ENCODE measurements around the gene ZCCHC24. TPM values are rescaled to one million over a fixed set of nuclear protein-coding genes. Genes with fewer than 3 reads are reported as not detected.

Gene ZCCHC24
- total and polyA plus RNA-seq, 2 of the 8 experiments (the other 6 are each of a cell fraction or from before 2014, with no cell fraction given), result 3.9 to 6.9 TPM

DNA sequence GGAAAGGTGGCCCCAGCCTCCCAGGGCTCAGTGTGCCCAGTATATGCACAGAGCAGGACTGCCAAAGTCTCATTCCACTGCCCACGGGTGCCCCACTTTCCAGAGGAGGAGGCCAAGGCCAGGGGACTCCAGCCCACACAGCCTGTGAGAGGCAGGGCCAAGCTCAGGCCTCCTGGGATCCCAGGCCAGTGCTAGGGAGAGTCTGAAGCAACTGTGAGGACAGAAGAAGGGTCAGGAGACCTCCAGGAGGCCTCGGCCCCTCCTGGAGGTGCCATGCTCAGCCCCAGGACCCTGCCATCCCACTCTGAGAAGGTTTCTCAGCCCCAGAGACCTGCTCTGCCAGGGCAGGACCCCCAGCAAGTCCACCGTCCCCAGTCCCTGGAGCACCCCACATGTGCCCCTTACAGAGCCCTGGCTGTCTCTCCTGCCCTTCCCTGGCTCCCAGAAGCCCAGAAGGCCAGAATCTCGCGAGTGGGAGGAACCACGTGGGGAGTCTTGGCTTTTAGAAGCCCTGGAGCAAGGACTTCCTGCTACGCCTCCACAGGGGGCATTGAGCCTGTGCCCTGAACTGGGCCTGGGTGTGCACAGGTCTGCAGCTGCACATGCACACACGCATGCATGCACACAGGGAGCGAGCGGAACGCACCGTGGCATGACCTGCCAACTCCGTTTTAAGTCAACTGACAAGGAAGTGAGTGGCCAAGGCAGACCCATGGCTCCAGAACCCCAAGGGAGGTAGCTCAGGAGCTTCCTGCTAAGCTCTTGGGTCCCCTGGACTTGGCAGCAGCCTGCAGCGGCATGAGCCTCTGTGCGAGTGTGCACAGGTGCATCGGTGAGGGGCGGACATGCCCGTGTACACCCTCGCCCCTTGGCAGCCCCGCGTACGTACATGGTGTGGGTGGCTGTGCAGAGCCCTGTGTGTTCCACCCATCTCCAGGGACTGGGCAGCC is 33.6 kb downstream of the ZCCHC24 start:
- no peak for TF ChIP-seq POLR2A (IDR thresholded peaks at IDR 0.05; ENCODE audit: control extremely low read depth in 1 of 2, low read depth in 2 of 2, low read length in 2 of 2)
- Histone ChIP-seq H2AFZ (ENCODE audit: low read length) (no peak overlapping the region), H3K4me3 (ENCODE audit: extremely low read depth in 1 of 4, insufficient read depth in 2 of 4, low read depth in 3 of 4, low read length in 4 of 4) (no peak overlapping the region), H3K79me1 (ENCODE audit: low read depth, low read length) (no peaks in the 10 kb centered on the region), H2BK5ac (ENCODE audit: low read depth, low read length) (no peak overlapping the region), H2BK12ac (ENCODE audit: low read depth, low read length) (peak overlapping the region; percentile 39; the same call in 1 of the 2 replicates), H3K27ac (ENCODE audit: low read depth, low read length) (no peak overlapping the region), H4K8ac (ENCODE audit: extremely low read depth, insufficient read depth, low read length) (no peak overlapping the region), H3K4me1 (replicated peaks in 1 of 4; ENCODE audit: control insufficient read depth in 3 of 4, insufficient read depth in 4 of 4, low read length in 3 of 4) (peaks cover 0 to 2% (median 0%) of the 10 kb centered on the region in 4 experiments; a peak in 1 of 7 replicates), H3K23ac (ENCODE audit: insufficient read length) (no peak overlapping the region), H4K20me1 (replicated peaks in 1 of 2; ENCODE audit: control insufficient read depth in 1 of 2, insufficient read depth in 2 of 2, low read length in 2 of 2) (peaks cover 0 to 2% of the 10 kb centered on the region in 2 experiments), H3K9ac (replicated peaks in 1 of 4; ENCODE audit: extremely low read depth in 1 of 4, low read depth in 3 of 4, low read length in 3 of 4) (peak overlapping the region in 1 of 4 experiments; percentile 10; a peak in 1 of 7 replicates), H2BK20ac (ENCODE audit: low read length) (no peak overlapping the region), H3K36me3 (ENCODE audit: control insufficient read depth in 2 of 4, insufficient read depth in 4 of 4, low read length in 3 of 4) (no peaks in the 10 kb centered on the region), H3K23me2 (ENCODE audit: low read depth, low read length) (no peaks in the 10 kb centered on the region), H3K27me3 (replicated peaks in 1 of 4; ENCODE audit: control insufficient read depth in 3 of 4, extremely low read depth in 1 of 4, insufficient read depth in 3 of 4, low read length in 3 of 4) (no peaks in the 10 kb centered on the region), H4K91ac (replicated peaks; ENCODE audit: insufficient read length, low read length) (no peak overlapping the region), H2AK5ac (ENCODE audit: low read depth, low read length) (no peak overlapping the region), H3K14ac (ENCODE audit: insufficient read length) (no peak overlapping the region), H3K4me2 (ENCODE audit: insufficient read depth in 1 of 2, low read depth in 2 of 2, low read length in 2 of 2) (no peak overlapping the region), H2BK15ac (ENCODE audit: low read length) (no peak overlapping the region), H3K9me3 (ENCODE audit: insufficient read depth in 2 of 2, low read depth in 1 of 2, low read length in 1 of 2) (no peaks in the 10 kb centered on the region), H3K56ac (replicated peaks; ENCODE audit: insufficient read length, low read depth, low read length) (no peak overlapping the region), H3K18ac (ENCODE audit: extremely low read depth, low read length) (no peak overlapping the region), H3K79me2 (ENCODE audit: control insufficient read depth in 1 of 2, insufficient read depth in 2 of 2, low read length in 2 of 2) (no peaks in the 10 kb centered on the region), H3K4ac (replicated peaks; ENCODE audit: insufficient read length, low read depth, low read length) (no peak overlapping the region), H4K5ac (ENCODE audit: insufficient read length, low read depth, low read length) (no peak overlapping the region), H2BK120ac (replicated peaks; ENCODE audit: low read depth, low read length) (no peak overlapping the region)
- WGBS, 2 experiments (ENCODE audit: extremely low coverage in 1 of 2, insufficient coverage in 1 of 2, insufficient read length in 1 of 2, insufficient replicate concordance in 2 of 2, low coverage in 1 of 2, low lambda C conversion rate in 2 of 2, missing lambda C conversion rate in 1 of 2), result 92% methylated on average over 22 of the region's 22 CpGs; no CpG with 5 or more reads in 1 of the 2 experiments
- POLR2A ChIA-PET (ENCODE audit: partially characterized antibody), result interaction anchor here (0.7 to 1.0 kb wide), 2 partner anchors 37 to 76 kb away, joined by 3 read pairs; no protein-coding TSS in a partner anchor
- no peak for DNase-seq (ENCODE audit: low read depth in 1 of 2, low spot score in 2 of 2)
- FAIRE-seq, result no peak
- CTCF ChIA-PET (ENCODE audit: partially characterized antibody), result interaction anchor here (0.8 to 2.2 kb wide), 5 partner anchors 11 to 75 kb away, joined by 3 to 12 read pairs (median 5); no protein-coding TSS in a partner anchor
